NCI-H524 treated with DMSO at 0.1 percent for 48 hours (cell line): ENCODE measurements around the gene SH3TC2.
"Not testable (repeated sequence)": the region's sequence is repeated elsewhere in the genome, so short reads cannot be mapped to it uniquely, and the experiment has no call there.

ENCODE experiments used
- DNase-seq: peaks from one replicate; lab custom pipeline; 2025; lab: John Stamatoyannopoulos, UW

Gene SH3TC2

GRCh38 chr5:149063017-149063687 is at the start of gene SH3TC2:
SH3TC2 (minus strand) TSS chr5:149063062; CDS start chr5:149063022, 40 bp downstream.
- no peak for DNase-seq

- no peak for DNase-seq
Observed at GRCh38 chr5:149110406-149110805, 47.5 kb upstream of the SH3TC2 start.

- DNase-seq: no peak
Observed at GRCh38 chr5:149108651-149109280, 45.9 kb upstream of the SH3TC2 start.

- DNase-seq: no peak
Observed at GRCh38 chr5:149100331-149100730, 37.5 kb upstream of the SH3TC2 start.

- no peak for DNase-seq
Observed at GRCh38 chr5:149099920-149100319, 37.1 kb upstream of the SH3TC2 start.

GRCh38 chr5:149094996-149095395 is 32.1 kb upstream of the SH3TC2 start:
- DNase-seq: no peak

- no peak for DNase-seq
Observed at GRCh38 chr5:149093625-149094024, 30.8 kb upstream of the SH3TC2 start.

GRCh38 chr5:149089796-149090195 is 26.9 kb upstream of the SH3TC2 start:
- DNase-seq: no peak

- DNase-seq: no peak
Observed at GRCh38 chr5:149088686-149089085, 25.8 kb upstream of the SH3TC2 start.

GRCh38 chr5:149083846-149084245 is 21.0 kb upstream of the SH3TC2 start:
- no peak for DNase-seq

- DNase-seq: no peak
Observed at GRCh38 chr5:149082271-149082670, 19.4 kb upstream of the SH3TC2 start.

GRCh38 chr5:149080294-149080693 is 17.4 kb upstream of the SH3TC2 start:
- no peak for DNase-seq

- DNase-seq: no peak
Observed at GRCh38 chr5:149079883-149080282, 17.0 kb upstream of the SH3TC2 start.

GRCh38 chr5:149074071-149074470 is 11.2 kb upstream of the SH3TC2 start:
- DNase-seq: not testable (repeated sequence)

- DNase-seq: no peak
Observed at GRCh38 chr5:149073213-149073612, 10.4 kb upstream of the SH3TC2 start.

- DNase-seq: no peak
Observed at GRCh38 chr5:149072791-149073190, 9.9 kb upstream of the SH3TC2 start.

GRCh38 chr5:149072376-149072775 is 9.5 kb upstream of the SH3TC2 start:
- no peak for DNase-seq

GRCh38 chr5:149071756-149072155 is 8.9 kb upstream of the SH3TC2 start:
- DNase-seq: no peak

GRCh38 chr5:149071216-149071615 is 8.4 kb upstream of the SH3TC2 start:
- DNase-seq: no peak

GRCh38 chr5:149069711-149070110 is 6.8 kb upstream of the SH3TC2 start:
- DNase-seq: no peak

GRCh38 chr5:149063896-149064478 is 1.1 kb upstream of the SH3TC2 start:
- no peak for DNase-seq

- DNase-seq: no peak
Observed at GRCh38 chr5:149062371-149063016, 368 bp downstream of the SH3TC2 start.

GRCh38 chr5:149061341-149061740 is 1.5 kb downstream of the SH3TC2 start:
- DNase-seq: no peak
